GM21381 (cell line): ENCODE data around the gene GNB1L.
"Not testable (repeated sequence)": the region's sequence is repeated elsewhere in the genome, so short reads cannot be mapped to it uniquely, and the experiment has no call there.

Experiments
- ATAC-seq: cut with Tn5 transposase; IDR thresholded peaks from one replicate; pipeline ENCODE4 v1.9.1; 2021; ENCODE audit warnings: mild to moderate bottlenecking, moderate library complexity; ENCODE audit not compliant: unreplicated experiment

The GNB1L gene

DNA sequence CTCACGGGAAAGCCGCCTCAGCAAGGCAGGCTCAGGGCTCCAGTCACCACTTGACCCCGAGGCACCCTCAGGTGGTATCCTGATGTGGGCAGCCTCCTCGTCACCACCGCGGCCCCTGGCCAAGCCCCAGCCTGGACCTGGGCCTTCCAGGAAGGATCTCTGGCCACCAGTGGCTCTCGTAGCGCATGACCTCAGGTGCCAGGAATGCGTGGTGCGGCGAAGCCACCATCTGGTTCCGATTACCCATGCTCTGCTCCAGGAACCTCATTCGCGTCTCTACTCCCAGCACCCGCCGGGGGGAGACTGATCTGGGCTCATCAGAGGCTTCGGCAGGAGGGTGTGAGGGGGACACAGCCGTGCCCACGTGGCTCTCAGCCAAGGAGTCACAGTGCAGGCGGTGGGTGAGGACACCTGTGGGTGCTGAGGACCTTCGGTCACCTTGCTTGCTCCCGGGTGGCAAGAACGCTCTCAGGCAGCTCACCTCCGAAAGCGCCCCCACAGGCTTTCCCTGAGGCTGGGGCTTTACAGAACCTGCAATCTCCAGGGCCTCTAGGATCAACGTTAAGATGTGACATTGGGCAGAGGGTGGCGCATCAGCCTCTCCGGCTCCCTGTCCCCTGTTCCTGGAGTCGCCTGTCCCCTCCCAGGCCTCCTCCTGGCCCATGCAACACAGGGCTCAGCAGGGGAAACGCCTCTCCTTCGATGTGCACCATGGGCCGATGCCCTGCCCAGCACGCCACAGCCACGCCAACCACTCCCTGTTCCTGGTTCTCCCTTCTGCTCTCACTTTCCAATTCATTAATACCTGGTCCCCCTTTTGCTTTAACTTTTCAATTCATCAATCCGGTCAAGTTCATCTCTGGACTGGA, 55.1 kb downstream of the GNB1L start:
- ATAC-seq, result no peak

- ATAC-seq, result no peak
Measured at GRCh38 chr22:19798891-19799293, 55.8 kb downstream of the GNB1L start.

GRCh38 chr22:19798003-19798665, 56.5 kb downstream of the GNB1L start:
- ATAC-seq, result no peak

GRCh38 chr22:19797086-19798002, 57.3 kb downstream of the GNB1L start:
- no peak for ATAC-seq

GRCh38 chr22:19796160-19796559, 58.5 kb downstream of the GNB1L start:
- no peak for ATAC-seq

- no peak for ATAC-seq
Measured at GRCh38 chr22:19795617-19796008, 59.1 kb downstream of the GNB1L start.

DNA sequence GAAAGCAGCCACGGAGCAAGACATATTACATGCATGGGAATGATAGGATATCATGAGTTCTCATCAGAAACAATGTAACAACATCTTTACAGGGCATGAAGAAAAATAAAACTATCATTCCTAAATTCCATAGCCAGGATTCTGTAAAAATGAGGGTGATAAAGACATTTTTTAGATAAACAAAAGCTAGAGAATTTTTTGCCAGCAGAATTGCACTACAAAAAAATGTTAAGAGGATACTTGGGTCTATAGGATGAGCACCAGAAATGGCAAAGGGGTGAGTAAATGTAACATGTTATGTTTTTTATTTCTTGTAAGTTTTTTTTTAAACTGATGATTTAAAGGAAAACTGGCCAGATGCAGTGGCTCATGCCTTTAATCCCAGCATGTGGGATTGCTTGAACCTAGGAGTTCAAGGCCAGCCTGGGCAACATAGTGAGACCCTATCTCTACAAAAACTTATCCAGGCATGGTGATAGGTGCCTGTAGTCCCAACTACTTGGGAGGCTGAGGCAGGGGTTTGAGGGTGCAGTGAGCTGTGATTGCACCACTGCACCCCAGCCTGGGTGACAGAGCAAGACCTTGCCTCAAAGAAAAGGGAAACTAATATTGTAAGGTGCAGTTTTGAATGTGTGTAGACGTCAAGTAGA, 60.9 kb downstream of the GNB1L start:
- no peak for ATAC-seq

GRCh38 chr22:19793161-19793560, 61.5 kb downstream of the GNB1L start:
- ATAC-seq, result no peak

DNA sequence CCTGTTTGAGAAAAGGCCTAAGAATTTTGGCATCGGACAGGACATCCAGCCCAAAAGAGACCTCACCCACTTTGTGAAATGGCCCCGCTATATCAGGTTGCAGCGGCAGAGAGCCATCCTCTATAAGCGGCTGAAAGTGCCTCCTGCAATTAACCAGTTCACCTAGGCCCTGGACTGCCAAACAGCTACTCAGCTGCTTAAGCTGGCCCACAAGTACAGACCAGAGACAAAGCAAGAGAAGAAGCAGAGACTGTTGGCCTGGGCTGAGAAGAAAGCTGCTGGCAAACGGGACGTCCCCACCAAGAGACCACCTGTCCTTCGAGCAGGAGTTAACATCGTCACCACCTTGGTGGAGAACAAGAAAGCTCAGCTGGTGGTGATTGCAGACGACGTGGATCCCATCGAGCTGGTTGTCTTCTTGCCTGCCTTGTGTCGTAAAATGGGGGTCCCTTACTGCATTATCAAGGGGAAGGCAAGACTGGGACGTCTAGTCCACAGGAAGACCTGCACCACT, 62.2 kb downstream of the GNB1L start:
- ATAC-seq, result not testable (repeated sequence)

DNA sequence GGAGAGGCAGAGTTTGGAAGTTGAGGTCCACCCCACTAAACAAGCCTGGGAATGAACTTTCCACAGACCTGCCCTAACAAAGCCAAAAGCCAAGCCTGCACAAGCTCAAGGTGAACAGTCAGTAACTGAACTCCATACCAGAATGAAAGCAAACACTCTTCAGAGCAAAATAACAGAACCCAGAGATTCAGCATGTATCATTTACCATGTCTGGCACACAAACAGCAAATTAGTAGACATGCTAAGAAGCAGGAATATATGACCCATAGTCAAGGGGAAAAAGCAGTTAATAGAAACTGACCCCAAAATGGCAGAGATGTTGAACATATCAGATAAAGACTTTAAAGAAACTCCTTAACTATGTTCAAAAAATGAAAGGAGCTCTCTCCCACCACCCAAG, 62.8 kb downstream of the GNB1L start:
- ATAC-seq, result no peak

DNA sequence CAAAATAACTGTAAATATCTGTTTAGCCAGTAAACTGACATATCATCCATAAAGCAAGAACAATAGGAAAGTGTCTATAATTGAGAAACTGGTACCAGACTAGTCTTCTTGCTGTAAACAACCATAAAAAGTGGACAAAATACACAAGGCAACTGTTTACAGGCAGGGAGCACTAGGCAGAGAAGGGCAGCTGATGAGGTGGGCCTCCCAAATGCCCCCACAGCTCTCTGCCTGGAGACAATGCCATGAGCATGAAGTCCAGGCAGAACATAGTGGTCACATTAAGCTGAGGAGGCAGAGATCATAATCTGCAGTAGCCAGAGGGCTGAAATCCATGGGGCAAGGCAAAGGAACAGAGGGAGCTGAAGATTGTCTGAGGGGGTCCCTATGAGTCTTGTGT, 63.4 kb downstream of the GNB1L start:
- no peak for ATAC-seq

GRCh38 chr22:19789828-19790227, 64.8 kb downstream of the GNB1L start:
- ATAC-seq, result no peak

- no peak for ATAC-seq
Measured at GRCh38 chr22:19789406-19789805, 65.3 kb downstream of the GNB1L start.

- no peak for ATAC-seq
Measured at GRCh38 chr22:19788661-19789225, 65.9 kb downstream of the GNB1L start.

GRCh38 chr22:19787849-19788141, 66.9 kb downstream of the GNB1L start:
- no peak for ATAC-seq

DNA sequence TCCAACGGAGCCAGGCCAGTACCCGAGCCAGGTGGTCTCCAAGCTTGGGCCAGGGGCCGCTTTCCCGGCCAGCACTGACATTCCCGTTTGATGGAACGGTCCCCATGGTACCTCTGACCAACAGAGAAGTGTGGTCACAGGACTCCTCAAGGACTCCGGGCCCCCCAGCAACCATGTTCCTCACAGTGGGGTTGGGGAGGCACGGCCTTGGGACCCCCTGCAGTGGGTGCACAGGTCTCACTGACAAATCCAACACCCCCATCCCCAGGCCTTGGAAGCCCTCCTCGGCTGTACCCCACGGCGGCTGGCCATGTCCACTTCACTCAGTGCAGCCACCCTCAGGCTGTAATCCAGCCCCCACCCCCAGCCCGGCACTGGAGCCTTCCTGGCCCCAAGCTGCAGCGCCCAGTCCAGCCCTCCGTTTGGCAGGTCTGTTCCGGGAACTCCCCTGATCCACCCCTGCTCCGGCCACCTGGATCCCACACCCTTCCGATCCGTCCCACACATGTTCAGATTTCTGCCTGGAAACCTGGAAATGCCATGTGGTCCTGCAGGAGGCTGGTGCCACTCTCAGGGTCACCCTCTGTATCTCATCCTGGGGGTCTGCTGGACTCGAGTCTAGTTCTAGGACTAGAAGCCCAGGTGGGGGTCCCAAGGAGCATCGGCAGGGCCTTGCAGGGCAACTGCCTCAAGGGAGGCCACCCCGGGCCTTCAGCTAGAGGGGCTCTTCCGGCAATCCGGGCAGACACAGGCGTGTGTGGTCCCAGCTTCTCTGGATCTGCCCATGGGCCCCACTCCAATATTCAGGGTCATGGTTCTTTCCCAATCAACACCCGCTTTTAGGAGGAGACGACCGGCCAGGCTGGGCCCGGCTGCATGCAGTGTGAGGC, 67.5 kb downstream of the GNB1L start:
- no peak for ATAC-seq

DNA sequence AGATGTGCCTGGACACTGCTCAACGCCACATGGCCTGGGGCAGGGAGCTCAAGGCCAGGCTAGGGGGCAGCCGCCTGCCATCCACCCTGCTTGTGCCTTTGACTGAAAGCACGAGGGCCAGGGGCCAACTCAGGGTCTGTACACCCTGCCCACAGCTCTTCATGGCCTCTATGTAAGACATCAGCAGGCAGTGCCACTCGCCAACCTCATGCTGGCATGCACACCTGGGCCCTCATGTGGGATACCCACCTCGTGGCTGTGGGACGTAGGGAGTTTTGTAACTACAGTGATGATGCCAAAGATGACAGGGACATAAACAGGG, 68.4 kb downstream of the GNB1L start:
- no peak for ATAC-seq

- ATAC-seq, result no peak
Measured at GRCh38 chr22:19785461-19786263, 69.0 kb downstream of the GNB1L start.
